GM12875 (cell line): ENCODE data around the gene JSRP1.

ENCODE experiments used
- H3K4me3 ChIP-seq: one replicate; pipeline ENCODE4 v1.5.1; 2011; ENCODE audit warnings: low read depth, low read length, control low read depth
- CTCF ChIP-seq: IDR thresholded peaks from 2 replicates; pipeline ENCODE4 v1.5.1; 2011; ENCODE audit warnings: low read depth, mild to moderate bottlenecking, control low read depth, inconsistent platforms, low read length, moderate library complexity, borderline replicate concordance; ENCODE audit not compliant: insufficient read depth

JSRP1 gene

GRCh38 chr19:2280633-2281264 is 24.5 kb upstream of the JSRP1 start:
- no peak overlapping the region for H3K4me3 ChIP-seq
- no peak for TF ChIP-seq CTCF

- TF ChIP-seq CTCF: no peak
- no peak overlapping the region for H3K4me3 ChIP-seq
These were observed 22.4 kb upstream of the JSRP1 start for GRCh38 chr19:2278459-2279158.

GRCh38 chr19:2277138-2277537 is 20.9 kb upstream of the JSRP1 start:
- no peak for TF ChIP-seq CTCF
- H3K4me3 ChIP-seq: no peak overlapping the region

- TF ChIP-seq CTCF: no peak
- H3K4me3 ChIP-seq: no peak overlapping the region
These were observed 20.3 kb upstream of the JSRP1 start for GRCh38 chr19:2276429-2276986.

- no peak for TF ChIP-seq CTCF
- H3K4me3 ChIP-seq: no peak overlapping the region
These were observed 19.6 kb upstream of the JSRP1 start for GRCh38 chr19:2275588-2276428.

GRCh38 chr19:2274931-2275535 is 18.8 kb upstream of the JSRP1 start:
- no peak overlapping the region for H3K4me3 ChIP-seq
- TF ChIP-seq CTCF: peak; percentile 59
